Lung (tissue), 12 donors: ENCODE measurements around the gene CD276. TPM values are rescaled to one million over a fixed set of nuclear protein-coding genes. Genes with fewer than 3 reads are reported as not detected.

Experiments used
- ATAC-seq: fragments of 200-7000 bp; cut with Tn5 transposase; one replicate; pipeline ENCODE4 v1.9.1; 2020; ENCODE audit warnings: moderate number of reproducible peaks; ENCODE audit not compliant: insufficient read depth, low FRiP score
- DNase-seq, 3 donors: peaks; one replicate each; pipeline ENCODE4 v3.0.0-alpha.2; 2013 to 2017
- H3K27ac ChIP-seq, 2 donors: one replicate each; pipeline ENCODE4 v1.5.1; 2013; ENCODE audit warnings: mild to moderate bottlenecking in 2 of 2, moderate library complexity in 2 of 2, control low read depth in 1 of 2, inconsistent platforms in 1 of 2, low read depth in 1 of 2, low read length in 1 of 2
- H3K27me3 ChIP-seq, 3 donors: one replicate each; pipeline ENCODE4 v1.5.1; 2013; ENCODE audit warnings: low read length in 2 of 3; ENCODE audit not compliant: control insufficient read depth in 3 of 3, insufficient read depth in 3 of 3
- H3K36me3 ChIP-seq, 4 donors: one replicate each; pipeline ENCODE4 v1.5.1; 2013; ENCODE audit warnings: low read length in 4 of 4, mild to moderate bottlenecking in 1 of 4, moderate library complexity in 1 of 4; ENCODE audit not compliant: control insufficient read depth in 4 of 4, insufficient read depth in 4 of 4
- H3K4me1 ChIP-seq, 5 donors: one replicate each; pipeline ENCODE4 v1.5.1; 2013; ENCODE audit warnings: low read length in 5 of 5, mild to moderate bottlenecking in 2 of 5, moderate library complexity in 1 of 5; ENCODE audit not compliant: control insufficient read depth in 5 of 5, insufficient read depth in 5 of 5
- H3K4me3 ChIP-seq: one replicate; pipeline ENCODE4 v1.5.1; 2013; ENCODE audit warnings: mild to moderate bottlenecking, control low read depth, moderate library complexity
- H3K9ac ChIP-seq, 2 donors: one replicate each; pipeline ENCODE4 v1.5.1; 2013; ENCODE audit warnings: low read length in 2 of 2, control low read depth in 1 of 2; ENCODE audit not compliant: insufficient read depth in 1 of 2
- H3K9me3 ChIP-seq, 4 donors: one replicate each; pipeline ENCODE4 v1.5.1; 2013; ENCODE audit warnings: low read length in 3 of 4, mild to moderate bottlenecking in 1 of 4, moderate library complexity in 1 of 4; ENCODE audit not compliant: control insufficient read depth in 4 of 4, insufficient read depth in 3 of 4
- WGBS, 2 donors: extraction: QIAGEN DNeasy Blood & Tissue Kit; methylation state at CpG; one replicate each; pipeline ENCODE4 v1.1.7; 2013; 5-methylcytosine and 5-hydroxymethylcytosine counted together
- polyA plus RNA-seq, 2 donors: library from polyadenylated mRNA; stranded (reverse); fragments of 200-250 nt; gene quantifications; one replicate each; pipeline ENCODE4 v1.2.1, GENCODE V29; 2013
- total RNA-seq, 2 donors: library from RNA; depleted of rRNA in 1 of 2; stranded (reverse); fragments of >200 nt in 1 of 2; gene quantifications; one replicate each; pipeline ENCODE4 v1.2.1, GENCODE V29; 2014 to 2021
- TF ChIP-seq, protein P1 (sequence below): IDR thresholded peaks from 2 replicates; pipeline ENCODE4 v1.5.1; 2012; ENCODE audit warnings: mild to moderate bottlenecking; ENCODE audit errors: control extremely low read depth, extremely low read depth
- donor health status: control.
- donor health status: control.
- donor health status: Bipolar disorder and iron deficiency.
- donor health status: healthy.
- donor health status: DM: yes; HTN: yes; CAD: no.

Gene CD276
- total and polyA plus RNA-seq, 4 donors = 33.8 to 71.1 (median 37.1) TPM

DNA sequence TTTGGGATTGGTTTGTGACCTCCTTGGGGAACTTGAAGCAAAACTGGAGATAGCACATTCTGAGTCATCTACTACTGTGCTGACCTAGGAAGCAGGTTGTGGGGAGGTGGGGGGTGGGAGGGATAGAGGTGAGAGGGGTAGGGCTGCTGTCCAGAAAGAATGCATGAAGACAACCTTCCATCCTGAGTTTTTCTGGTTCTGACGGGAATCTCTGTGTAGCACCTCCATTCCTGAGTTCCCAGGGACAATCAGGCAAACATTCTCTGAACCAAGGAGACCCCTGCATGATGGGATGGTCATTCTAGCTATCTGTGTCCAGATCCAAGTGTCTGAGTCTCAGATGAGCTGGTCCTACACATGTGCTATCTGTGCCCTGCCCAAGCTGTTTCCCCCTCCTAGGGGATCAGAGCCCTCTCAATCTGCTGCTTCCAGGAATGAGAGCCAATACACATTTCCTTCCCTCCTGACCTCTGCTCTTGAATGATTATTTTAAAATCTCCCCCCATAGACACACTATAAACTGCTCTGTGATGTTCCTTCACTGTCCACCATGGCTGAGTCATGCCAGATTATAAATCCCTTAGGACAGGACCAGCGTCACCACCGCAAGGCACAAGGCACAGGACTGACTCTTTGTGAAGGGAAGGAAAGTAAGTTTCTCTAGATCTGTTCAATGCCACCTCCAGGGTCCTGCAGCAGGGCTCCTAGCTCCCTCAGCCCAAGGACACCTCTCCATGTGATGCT is 2.2 kb upstream of the CD276 start:
- no peak overlapping the region for H3K4me3 ChIP-seq
- no peaks in the 10 kb centered on the region for H3K36me3 ChIP-seq
- WGBS, 2 donors = 82 to 87% methylated on average over 3 of the region's 3 CpGs
- no peaks in the 10 kb centered on the region for H3K27me3 ChIP-seq
- H3K9me3 ChIP-seq = no peaks in the 10 kb centered on the region
- H3K4me1 ChIP-seq = peaks cover 11 to 21% (median 14%) of the 10 kb centered on the region in 5 donors
- H3K27ac ChIP-seq = no peak overlapping the region
- H3K9ac ChIP-seq = no peak overlapping the region
- DNase-seq (no peak), ATAC-seq (no peak)
- TF ChIP-seq, protein P1, sequence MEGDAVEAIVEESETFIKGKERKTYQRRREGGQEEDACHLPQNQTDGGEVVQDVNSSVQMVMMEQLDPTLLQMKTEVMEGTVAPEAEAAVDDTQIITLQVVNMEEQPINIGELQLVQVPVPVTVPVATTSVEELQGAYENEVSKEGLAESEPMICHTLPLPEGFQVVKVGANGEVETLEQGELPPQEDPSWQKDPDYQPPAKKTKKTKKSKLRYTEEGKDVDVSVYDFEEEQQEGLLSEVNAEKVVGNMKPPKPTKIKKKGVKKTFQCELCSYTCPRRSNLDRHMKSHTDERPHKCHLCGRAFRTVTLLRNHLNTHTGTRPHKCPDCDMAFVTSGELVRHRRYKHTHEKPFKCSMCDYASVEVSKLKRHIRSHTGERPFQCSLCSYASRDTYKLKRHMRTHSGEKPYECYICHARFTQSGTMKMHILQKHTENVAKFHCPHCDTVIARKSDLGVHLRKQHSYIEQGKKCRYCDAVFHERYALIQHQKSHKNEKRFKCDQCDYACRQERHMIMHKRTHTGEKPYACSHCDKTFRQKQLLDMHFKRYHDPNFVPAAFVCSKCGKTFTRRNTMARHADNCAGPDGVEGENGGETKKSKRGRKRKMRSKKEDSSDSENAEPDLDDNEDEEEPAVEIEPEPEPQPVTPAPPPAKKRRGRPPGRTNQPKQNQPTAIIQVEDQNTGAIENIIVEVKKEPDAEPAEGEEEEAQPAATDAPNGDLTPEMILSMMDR = no peak

DNA sequence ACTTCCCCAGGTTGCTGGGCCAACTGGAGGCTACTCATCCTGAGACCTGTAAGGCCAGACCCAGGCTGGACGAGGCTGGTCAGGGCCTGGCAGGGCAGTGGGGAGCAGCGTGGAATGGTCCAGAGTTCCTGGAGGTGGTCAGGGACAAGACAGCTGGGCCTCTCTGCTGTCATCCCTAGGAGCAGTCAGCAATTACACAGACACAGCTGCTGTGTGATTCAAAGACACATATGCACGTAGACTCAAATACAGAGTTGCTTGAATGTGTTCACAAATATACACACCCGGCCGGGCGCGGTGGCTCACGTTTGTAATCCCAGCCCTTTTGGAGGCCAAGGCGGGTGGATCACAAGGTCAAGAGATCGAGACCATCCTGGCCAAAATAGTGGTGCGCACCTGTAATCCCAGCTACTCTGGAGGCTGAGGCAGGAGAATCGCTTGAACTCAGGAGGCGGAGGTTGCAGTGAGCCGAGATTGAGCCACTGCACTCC is 1.5 kb upstream of the CD276 start:
- TF ChIP-seq, protein P1 = no peak
- no peak overlapping the region for H3K27ac ChIP-seq
- WGBS, 2 donors = 87 to 93% methylated on average over 14 of the region's 14 CpGs
- no peaks in the 10 kb centered on the region for H3K36me3 ChIP-seq
- H3K9ac ChIP-seq = no peak overlapping the region
- no peaks in the 10 kb centered on the region for H3K27me3 ChIP-seq
- no peaks in the 10 kb centered on the region for H3K9me3 ChIP-seq
- peaks cover 13 to 21% (median 14%) of the 10 kb centered on the region in 5 donors for H3K4me1 ChIP-seq
- H3K4me3 ChIP-seq = no peak overlapping the region
- ATAC-seq (no peak), DNase-seq (no peak)

DNA sequence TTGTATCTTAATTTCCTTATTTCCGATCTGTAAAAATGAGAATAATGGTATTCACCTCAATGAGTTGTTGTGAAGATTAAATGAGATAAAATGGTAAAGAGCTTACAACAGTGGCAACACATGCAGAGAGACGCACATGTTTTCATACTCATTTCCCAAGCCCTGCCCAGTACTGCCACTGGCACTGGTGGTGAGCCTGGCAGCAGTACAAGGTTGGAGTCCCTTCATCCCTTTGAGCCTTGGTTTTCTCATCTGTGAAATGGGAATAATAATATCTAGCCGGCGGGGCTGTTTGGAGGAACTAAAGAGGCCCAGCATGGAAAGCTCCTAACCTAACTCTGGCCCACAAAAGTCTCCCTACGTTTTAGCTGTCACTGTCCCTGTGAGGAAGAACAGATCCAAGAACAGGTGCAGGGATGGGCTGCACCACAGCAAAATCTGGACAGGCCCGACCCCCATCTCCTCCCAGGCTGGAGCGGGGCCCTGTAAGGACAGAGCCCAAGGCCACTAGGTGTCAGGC is 866 bp upstream of the CD276 start:
- TF ChIP-seq, protein P1 = no peak
- Histone ChIP-seq H3K4me3 (no peak overlapping the region), H3K4me1 (peaks cover 13 to 21% (median 14%) of the 10 kb centered on the region in 5 donors), H3K9me3 (no peaks in the 10 kb centered on the region), H3K27me3 (no peaks in the 10 kb centered on the region), H3K9ac (no peak overlapping the region), H3K27ac (peak overlapping the region in 1 of 2 donors; percentile 65), H3K36me3 (no peaks in the 10 kb centered on the region)
- 58 to 63% methylated on average over 7 of the region's 7 CpGs for WGBS, 2 donors
- no peak for DNase-seq
- no peak for ATAC-seq
